Peyer's patch (tissue), 4 donors: ENCODE measurements around the gene TSPAN14. TPM values are rescaled to one million over a fixed set of nuclear protein-coding genes. Genes with fewer than 3 reads are reported as not detected.

Experiments used
- DNase-seq, 3 donors: peaks; one replicate each; pipeline ENCODE4 v3.0.0-alpha.2; 2017 to 2019
- H3K27ac ChIP-seq, 4 donors: fragments of 200-600 bp; sonication (generic); one replicate each; pipeline ENCODE4 v1.5.1; 2016 to 2019
- H3K27me3 ChIP-seq, 2 donors: fragments of 200-600 bp; sonication (generic); one replicate each; pipeline ENCODE4 v1.5.1; 2019
- H3K36me3 ChIP-seq, 3 donors: fragments of 200-600 bp; sonication (generic); one replicate each; pipeline ENCODE4 v1.5.1; 2016 to 2019
- H3K4me1 ChIP-seq, 4 donors: fragments of 200-600 bp; sonication (generic); one replicate each; pipeline ENCODE4 v1.5.1; 2016 to 2019
- H3K4me3 ChIP-seq, 4 donors: fragments of 200-600 bp; sonication (generic); 1 replicate in 3 of 4; 2 replicates in 1 of 4; pipeline ENCODE4 v1.5.1; 2016 to 2019; ENCODE audit warnings: mild to moderate bottlenecking in 1 of 4
- H3K9me3 ChIP-seq, 4 donors: fragments of 200-600 bp; sonication (generic); one replicate each; pipeline ENCODE4 v1.5.1; 2016 to 2019; ENCODE audit warnings: mild to moderate bottlenecking in 1 of 4
- CTCF ChIP-seq, 6 experiments: fragments of 450-650 bp in 4 of 6; fragments of 200-600 bp in 2 of 6; sonication (generic) in 1 of 6; IDR thresholded peaks; one replicate each; pipeline ENCODE4 v1.5.1; 2017 to 2019; ENCODE audit warnings: antibody characterized with exemption in 6 of 6, mild to moderate bottlenecking in 3 of 6, moderate library complexity in 1 of 6
- POLR2A ChIP-seq, 2 donors: fragments of 450-650 bp; IDR thresholded peaks; one replicate each; pipeline ENCODE4 v1.5.1; 2017; ENCODE audit warnings: antibody characterized with exemption in 2 of 2, mild to moderate bottlenecking in 2 of 2, moderate library complexity in 2 of 2
- total RNA-seq, 4 donors: library from RNA; depleted of rRNA; stranded (reverse); fragments of >200 nt; gene quantifications; one replicate each; pipeline ENCODE4 v1.1.0, GENCODE V29; 2016

The TSPAN14 gene
- total RNA-seq, 4 donors from 2014 or later: 51.2 to 72.0 (median 68.0) TPM

- no peaks in the 10 kb centered on the region for H3K9me3 ChIP-seq
- no peaks in the 10 kb centered on the region for H3K27me3 ChIP-seq
- peak in 2 of 3 donors; percentile 60 to 67 for DNase-seq
- peaks cover 6 to 90% (median 48%) of the 10 kb centered on the region in 4 donors for H3K4me1 ChIP-seq
- TF ChIP-seq POLR2A (IDR thresholded peaks at IDR 0.05) (no peak), CTCF (IDR thresholded peaks at IDR 0.05) (no peak)
- no peak overlapping the region for H3K4me3 ChIP-seq
- peak overlapping the region; percentile 44 to 76 (median 58) for H3K27ac ChIP-seq
- H3K36me3 ChIP-seq: no peaks in the 10 kb centered on the region
Measured at GRCh38 chr10:80500572-80501380, 46.7 kb downstream of the TSPAN14 start.

- no peak overlapping the region for H3K4me3 ChIP-seq
- H3K27ac ChIP-seq: peak overlapping the region in 3 of 4 donors; percentile 6 to 48 (median 44)
- no peaks in the 10 kb centered on the region for H3K27me3 ChIP-seq
- peak in 1 of 3 donors; percentile 43 for DNase-seq
- TF ChIP-seq POLR2A (IDR thresholded peaks at IDR 0.05): no peak
- no peak for TF ChIP-seq CTCF (IDR thresholded peaks at IDR 0.05)
- H3K4me1 ChIP-seq: peaks cover 6 to 93% (median 49%) of the 10 kb centered on the region in 4 donors
- H3K36me3 ChIP-seq: no peaks in the 10 kb centered on the region
- H3K9me3 ChIP-seq: no peaks in the 10 kb centered on the region
Measured at GRCh38 chr10:80501381-80501912, 47.3 kb downstream of the TSPAN14 start.

GRCh38 chr10:80501913-80502521 lies 47.9 kb downstream of the TSPAN14 start:
- H3K9me3 ChIP-seq: no peaks in the 10 kb centered on the region
- no peaks in the 10 kb centered on the region for H3K27me3 ChIP-seq
- TF ChIP-seq CTCF (IDR thresholded peaks at IDR 0.05) (no peak), POLR2A (IDR thresholded peaks at IDR 0.05) (no peak)
- peaks cover 6 to 89% (median 49%) of the 10 kb centered on the region in 4 donors for H3K4me1 ChIP-seq
- H3K36me3 ChIP-seq: peaks cover 0 to 4% (median 0%) of the 10 kb centered on the region in 3 donors
- peak overlapping the region in 2 of 4 donors; percentile 6 to 48 for H3K27ac ChIP-seq
- peak in 1 of 3 donors; percentile 43 for DNase-seq
- H3K4me3 ChIP-seq: no peak overlapping the region

GRCh38 chr10:80502621-80503583 lies 48.8 kb downstream of the TSPAN14 start:
- Histone ChIP-seq H3K4me3 (no peak overlapping the region), H3K4me1 (peaks cover 6 to 80% (median 43%) of the 10 kb centered on the region in 4 donors), H3K36me3 (peaks cover 0 to 10% (median 0%) of the 10 kb centered on the region in 3 donors), H3K9me3 (no peaks in the 10 kb centered on the region), H3K27me3 (no peaks in the 10 kb centered on the region), H3K27ac (peak overlapping the region in 3 of 4 donors; percentile 53 to 87 (median 78))
- peak in 1 of 3 donors; percentile 38 for DNase-seq
- no peak for TF ChIP-seq CTCF (IDR thresholded peaks at IDR 0.05)
- TF ChIP-seq POLR2A (IDR thresholded peaks at IDR 0.05): no peak
